GM18868 (cell line): ENCODE measurements around the gene RPS24.
"Not testable (repeated sequence)": the region's sequence is repeated elsewhere in the genome, so short reads cannot be mapped to it uniquely, and the experiment has no call there.

Source experiments
- ATAC-seq: cut with Tn5 transposase; IDR thresholded peaks from one replicate; pipeline ENCODE4 v1.9.1; 2021; ENCODE audit warnings: mild to moderate bottlenecking, moderate library complexity; ENCODE audit not compliant: unreplicated experiment

Gene RPS24

GRCh38 chr10:78047314-78047891 lies 13.7 kb downstream of the RPS24 start:
- peak; percentile 64 for ATAC-seq

- no peak for ATAC-seq
Observed at GRCh38 chr10:78049851-78050250, 16.2 kb downstream of the RPS24 start.

- ATAC-seq: no peak
Observed at GRCh38 chr10:78053211-78053868, 19.7 kb downstream of the RPS24 start.

GRCh38 chr10:78058562-78058961 lies 24.9 kb downstream of the RPS24 start:
- no peak for ATAC-seq

- ATAC-seq: no peak
Observed at GRCh38 chr10:78059906-78060702, 26.4 kb downstream of the RPS24 start.

- no peak for ATAC-seq
Observed at GRCh38 chr10:78062296-78062695, 28.6 kb downstream of the RPS24 start.

- no peak for ATAC-seq
Observed at GRCh38 chr10:78063236-78063635, 29.6 kb downstream of the RPS24 start.

- ATAC-seq: not testable (repeated sequence)
Observed at GRCh38 chr10:78064919-78065318, 31.3 kb downstream of the RPS24 start.

- no peak for ATAC-seq
Observed at GRCh38 chr10:78065611-78066010, 31.9 kb downstream of the RPS24 start.

GRCh38 chr10:78066012-78066411 lies 32.3 kb downstream of the RPS24 start:
- no peak for ATAC-seq

- no peak for ATAC-seq
Observed at GRCh38 chr10:78066728-78067430, 33.2 kb downstream of the RPS24 start.

- no peak for ATAC-seq
Observed at GRCh38 chr10:78069151-78069550, 35.5 kb downstream of the RPS24 start.

- ATAC-seq: not testable (repeated sequence)
Observed at GRCh38 chr10:78070064-78070463, 36.4 kb downstream of the RPS24 start.

GRCh38 chr10:78070726-78071125 lies 37.1 kb downstream of the RPS24 start:
- no peak for ATAC-seq

GRCh38 chr10:78071140-78071856 lies 37.6 kb downstream of the RPS24 start:
- no peak for ATAC-seq

- ATAC-seq: no peak
Observed at GRCh38 chr10:78071857-78072179, 38.2 kb downstream of the RPS24 start.

- no peak for ATAC-seq
Observed at GRCh38 chr10:78072504-78072903, 38.8 kb downstream of the RPS24 start.

GRCh38 chr10:78075806-78076205 lies 42.1 kb downstream of the RPS24 start:
- ATAC-seq: not testable (repeated sequence)

- no peak for ATAC-seq
Observed at GRCh38 chr10:78078539-78079330, 45.1 kb downstream of the RPS24 start.

GRCh38 chr10:78079411-78079810 lies 45.7 kb downstream of the RPS24 start:
- ATAC-seq: no peak
